Pancreas (tissue), 10 donors: ENCODE results near the gene AKAP9. TPM values are rescaled to one million over a fixed set of nuclear protein-coding genes. Genes with fewer than 3 reads are reported as not detected.
"Not testable (repeated sequence)": the region's sequence is repeated elsewhere in the genome, so short reads cannot be mapped to it uniquely, and the experiment has no call there.

Experiments
- ATAC-seq, 4 donors: fragments of 200-7000 bp; cut with Tn5 transposase; one replicate each; pipeline versions ENCODE4 v1.8.0 to v1.9.1; 2020; ENCODE audit warnings: mild to moderate bottlenecking in 4 of 4, moderate library complexity in 4 of 4
- DNase-seq, 6 donors: peaks; one replicate each; pipeline ENCODE4 v3.0.0-alpha.2; 2020
- FAIRE-seq: peaks from 2 replicates; lab custom pipeline; 2012; peaks lifted over from hg19 to GRCh38; lab: Jason Lieb, UNC
- H3K27ac ChIP-seq, 4 donors: fragments of 200-600 bp; sonication (generic); 1 replicate in 3 of 4; 2 replicates in 1 of 4; pipeline versions ENCODE4 v1.5.0 to v1.8.0; 2020
- H3K27me3 ChIP-seq, 4 donors: fragments of 200-600 bp; one replicate each; pipeline ENCODE4 v1.8.0; 2021
- H3K36me3 ChIP-seq, 3 donors: fragments of 200-600 bp; sonication (generic) in 1 of 3; one replicate each; pipeline versions ENCODE4 v1.5.0 to v1.8.0; 2020 to 2021
- H3K4me1 ChIP-seq, 3 donors: fragments of 200-600 bp; one replicate each; pipeline ENCODE4 v1.8.0; 2021
- H3K4me3 ChIP-seq, 4 donors: fragments of 200-600 bp; sonication (generic) in 2 of 4; one replicate each; pipeline versions ENCODE4 v1.5.0 to v1.8.0; 2020 to 2021
- H3K9me3 ChIP-seq, 4 donors: fragments of 200-600 bp; one replicate each; pipeline ENCODE4 v1.8.0; 2021
- WGBS, 2 donors: extraction: QIAGEN DNeasy Blood & Tissue Kit; methylation state at CpG; one replicate each; pipeline ENCODE4 v1.1.7; 2013; 5-methylcytosine and 5-hydroxymethylcytosine counted together
- intact Hi-C, 3 donors: fragments of 100-400 bp; cut with DNase I; formaldehyde crosslinking; loops; one replicate each; pipeline versions ENCODE4 v1.11.1 to v1.14.2; 2022
- polyA plus RNA-seq, 2 donors: library from polyadenylated mRNA; stranded (reverse); fragments of 200-250 nt; gene quantifications; one replicate each; pipeline ENCODE4 v1.2.3, GENCODE V29; 2013
- total RNA-seq, 6 donors: library from RNA; stranded (reverse); fragmentation: NEBNext Ultra II Directional in 4 of 6; extraction: Animal tissue kit (Norgen Biotek cat#: 25700) in 4 of 6; gene quantifications; one replicate each; pipeline versions ENCODE4 v1.2.1 to v1.2.4, GENCODE V29; 2021 to 2023
- TF ChIP-seq, protein P1 (sequence below), 4 donors: fragments of 200-600 bp; sonication (generic) in 3 of 4; IDR thresholded peaks; one replicate each; pipeline versions ENCODE4 v1.5.0 to v1.8.0; 2021; ENCODE audit warnings: antibody characterized with exemption in 4 of 4
- donor health status: healthy with polysubstance abuse.
- donor health status: DM: no; HTN: no; CAD: no; lungs with moderate emphysema.
- donor health status: DM: no; HTN: no; CAD: no.
- donor health status: control.
- donor health status: control.
- donor health status: Bipolar disorder and iron deficiency.
- donor health status: DM: yes; HTN: yes; CAD: no.
- donor health status: DM: no; HTN: no; CAD: no.
- donor health status: DM: no; HTN: no; CAD: no.
- donor health status: DM: yes; HTN: yes; CAD: no.

The AKAP9 gene
- total and polyA plus RNA-seq, 8 donors, result 17.8 to 60.4 (median 42.8) TPM

DNA sequence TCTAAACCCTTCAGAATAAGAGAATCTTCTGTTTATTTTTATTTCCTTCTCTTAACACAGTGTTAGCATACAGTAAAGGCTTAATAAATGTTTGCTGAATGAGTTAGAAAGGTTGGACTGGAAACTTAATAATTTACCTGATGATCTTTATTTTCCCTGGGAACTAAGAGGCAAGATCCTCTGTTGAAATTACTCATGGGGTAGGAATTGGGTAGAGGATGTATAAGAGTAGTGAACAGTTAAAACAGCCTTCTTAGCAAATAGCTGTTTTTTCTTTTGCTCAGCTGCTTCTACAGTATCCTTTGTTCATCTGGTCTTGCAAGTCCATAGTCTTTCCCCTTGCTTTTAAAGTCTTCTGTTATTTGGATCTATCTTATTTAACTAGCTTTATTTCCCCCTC is 80.0 kb downstream of the AKAP9 start:
- Histone ChIP-seq H3K9me3 (no peaks in the 10 kb centered on the region), H3K4me3 (no peak overlapping the region), H3K4me1 (no peaks in the 10 kb centered on the region), H3K36me3 (peaks cover 0 to 32% (median 9%) of the 10 kb centered on the region in 3 donors), H3K27me3 (no peaks in the 10 kb centered on the region), H3K27ac (no peak overlapping the region)
- TF ChIP-seq, protein P1, sequence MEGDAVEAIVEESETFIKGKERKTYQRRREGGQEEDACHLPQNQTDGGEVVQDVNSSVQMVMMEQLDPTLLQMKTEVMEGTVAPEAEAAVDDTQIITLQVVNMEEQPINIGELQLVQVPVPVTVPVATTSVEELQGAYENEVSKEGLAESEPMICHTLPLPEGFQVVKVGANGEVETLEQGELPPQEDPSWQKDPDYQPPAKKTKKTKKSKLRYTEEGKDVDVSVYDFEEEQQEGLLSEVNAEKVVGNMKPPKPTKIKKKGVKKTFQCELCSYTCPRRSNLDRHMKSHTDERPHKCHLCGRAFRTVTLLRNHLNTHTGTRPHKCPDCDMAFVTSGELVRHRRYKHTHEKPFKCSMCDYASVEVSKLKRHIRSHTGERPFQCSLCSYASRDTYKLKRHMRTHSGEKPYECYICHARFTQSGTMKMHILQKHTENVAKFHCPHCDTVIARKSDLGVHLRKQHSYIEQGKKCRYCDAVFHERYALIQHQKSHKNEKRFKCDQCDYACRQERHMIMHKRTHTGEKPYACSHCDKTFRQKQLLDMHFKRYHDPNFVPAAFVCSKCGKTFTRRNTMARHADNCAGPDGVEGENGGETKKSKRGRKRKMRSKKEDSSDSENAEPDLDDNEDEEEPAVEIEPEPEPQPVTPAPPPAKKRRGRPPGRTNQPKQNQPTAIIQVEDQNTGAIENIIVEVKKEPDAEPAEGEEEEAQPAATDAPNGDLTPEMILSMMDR (IDR thresholded peaks at IDR 0.05), result no peak
- no peak for FAIRE-seq
- DNase-seq, result no peak
- intact Hi-C loops, result no loop called here
- ATAC-seq, result no peak

- Histone ChIP-seq H3K4me1 (no peaks in the 10 kb centered on the region), H3K27me3 (no peaks in the 10 kb centered on the region), H3K27ac (no peak overlapping the region), H3K4me3 (no peak overlapping the region), H3K36me3 (peaks cover 0 to 44% (median 9%) of the 10 kb centered on the region in 3 donors), H3K9me3 (no peaks in the 10 kb centered on the region)
- 78 to 84% methylated on average over 3 of the region's 3 CpGs for WGBS, 2 donors
- intact Hi-C loops, result no loop called here
- DNase-seq (no peak), ATAC-seq (no peak), FAIRE-seq (no peak)
- TF ChIP-seq, protein P1 (IDR thresholded peaks at IDR 0.05), result no peak
These were observed 84.6 kb downstream of the AKAP9 start for GRCh38 chr7:92025260-92025659.

DNA sequence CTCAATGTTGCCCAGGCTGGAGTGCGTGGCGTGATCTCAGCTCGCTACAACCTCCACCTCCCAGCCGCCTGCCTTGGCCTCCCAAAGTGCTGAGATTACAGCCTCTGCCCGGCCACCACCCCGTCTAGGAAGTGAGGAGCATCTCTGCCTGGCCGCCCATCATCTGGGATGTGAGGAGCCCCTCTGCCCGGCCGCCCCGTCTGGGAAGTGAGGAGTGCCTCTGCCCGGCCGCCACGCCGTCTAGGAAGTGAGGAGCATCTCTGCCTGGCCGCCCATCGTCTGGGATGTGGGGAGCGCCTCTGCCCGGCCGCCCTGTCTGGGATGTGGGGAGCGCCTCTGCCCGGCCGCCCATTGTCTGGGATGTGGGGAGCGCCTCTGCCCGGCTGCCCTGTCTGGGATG is 86.0 kb downstream of the AKAP9 start:
- H3K4me3 ChIP-seq, intact Hi-C loops, H3K27me3 ChIP-seq, DNase-seq, H3K9me3 ChIP-seq, H3K27ac ChIP-seq, H3K4me1 ChIP-seq, ATAC-seq, FAIRE-seq: not testable (repeated sequence)
- peaks cover 0 to 54% (median 9%) of the 10 kb centered on the region in 3 donors for H3K36me3 ChIP-seq
- 96 to 98% methylated on average over 24 of the region's 24 CpGs for WGBS, 2 donors

- not testable (repeated sequence) for H3K9me3 ChIP-seq, ATAC-seq
These were observed 86.5 kb downstream of the AKAP9 start for GRCh38 chr7:92027128-92027527.

DNA sequence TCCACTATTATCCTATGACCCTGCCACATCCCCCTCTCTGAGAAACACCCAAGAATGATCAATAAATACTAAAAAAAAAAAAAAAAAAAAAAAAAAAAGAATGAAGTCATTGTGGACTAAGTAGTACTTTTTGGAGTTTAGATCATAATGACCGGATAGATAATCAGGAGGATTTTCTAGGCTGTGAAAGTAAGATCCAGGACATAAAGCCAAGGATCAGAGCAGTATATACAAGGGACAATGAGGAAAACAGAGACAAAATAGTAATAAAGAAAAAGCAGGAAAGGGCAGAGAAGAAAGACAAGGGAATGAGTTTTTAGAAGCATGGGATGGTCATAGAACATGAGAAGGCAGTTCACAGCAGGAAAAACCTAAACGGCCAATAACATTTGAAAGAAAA is 87.6 kb downstream of the AKAP9 start:
- no peak for FAIRE-seq
- Histone ChIP-seq H3K27ac (no peak overlapping the region), H3K27me3 (no peaks in the 10 kb centered on the region), H3K9me3 (no peaks in the 10 kb centered on the region), H3K36me3 (peaks cover 0 to 40% (median 0%) of the 10 kb centered on the region in 3 donors), H3K4me3 (no peak overlapping the region), H3K4me1 (no peaks in the 10 kb centered on the region)
- 90 to 99% methylated on average over 2 of the region's 2 CpGs for WGBS, 2 donors
- ATAC-seq, result no peak
- DNase-seq, result no peak
- TF ChIP-seq, protein P1 (IDR thresholded peaks at IDR 0.05), result no peak
- intact Hi-C loops, result no loop called here

More at GRCh38 chr7:92027128-92027527, 86.5 kb downstream of the AKAP9 start:
- peak in 1 of 6 donors; percentile 70 for DNase-seq
- FAIRE-seq, H3K27ac ChIP-seq, H3K4me1 ChIP-seq, intact Hi-C loops, H3K4me3 ChIP-seq, H3K27me3 ChIP-seq: not testable (repeated sequence)
- WGBS, 2 donors, result 98% methylated on average over 29 of the region's 29 CpGs
- H3K36me3 ChIP-seq, result peaks cover 0 to 51% (median 9%) of the 10 kb centered on the region in 3 donors

DNA sequence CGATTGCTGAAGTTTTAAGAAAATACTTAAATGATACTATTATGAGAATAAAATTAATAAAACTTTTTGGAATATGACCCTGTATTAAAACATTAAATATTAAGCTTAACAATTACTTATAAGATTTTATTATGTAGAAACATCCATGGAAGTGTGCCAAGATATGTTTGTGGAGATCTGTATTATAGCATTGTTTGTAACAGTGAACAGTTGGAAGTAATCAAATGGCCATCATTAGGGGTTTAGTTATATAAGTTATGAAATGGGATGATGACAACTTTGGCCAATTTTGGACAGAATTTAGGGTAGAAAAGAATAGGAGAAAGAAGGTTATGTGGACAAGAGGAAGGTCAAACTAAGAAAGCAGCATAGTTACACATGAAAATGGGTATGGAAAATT is 88.0 kb downstream of the AKAP9 start:
- intact Hi-C loops, result no loop called here
- TF ChIP-seq, protein P1 (IDR thresholded peaks at IDR 0.05), result no peak
- no peak overlapping the region for H3K4me3 ChIP-seq
- H3K27me3 ChIP-seq, result no peaks in the 10 kb centered on the region
- no peak for FAIRE-seq
- no peaks in the 10 kb centered on the region for H3K9me3 ChIP-seq
- peaks cover 0 to 36% (median 0%) of the 10 kb centered on the region in 3 donors for H3K36me3 ChIP-seq
- no peak for DNase-seq
- 94 to 100% methylated on average over 1 of the region's 1 CpG for WGBS, 2 donors
- H3K27ac ChIP-seq, result no peak overlapping the region
- ATAC-seq, result no peak
- H3K4me1 ChIP-seq, result no peaks in the 10 kb centered on the region
